Daoy (cell line): ENCODE measurements around the gene ADGRG7. TPM values are rescaled to one million over a fixed set of nuclear protein-coding genes. Genes with fewer than 3 reads are reported as not detected.

Source experiments
- DNase-seq: peaks from one replicate; pipeline ENCODE4 v3.0.0-alpha.2; 2015; ENCODE audit warnings: low read depth
- total RNA-seq: library from RNA; depleted of rRNA; stranded (reverse); fragments of >200 nt; shearing (Covaris generic); gene quantifications from 2 replicates; pipeline ENCODE4 v1.2.3, GENCODE V29; 2014; rRNA removed

The ADGRG7 gene
- total RNA-seq, 1 experiment from 2014 or later: not detected

DNA sequence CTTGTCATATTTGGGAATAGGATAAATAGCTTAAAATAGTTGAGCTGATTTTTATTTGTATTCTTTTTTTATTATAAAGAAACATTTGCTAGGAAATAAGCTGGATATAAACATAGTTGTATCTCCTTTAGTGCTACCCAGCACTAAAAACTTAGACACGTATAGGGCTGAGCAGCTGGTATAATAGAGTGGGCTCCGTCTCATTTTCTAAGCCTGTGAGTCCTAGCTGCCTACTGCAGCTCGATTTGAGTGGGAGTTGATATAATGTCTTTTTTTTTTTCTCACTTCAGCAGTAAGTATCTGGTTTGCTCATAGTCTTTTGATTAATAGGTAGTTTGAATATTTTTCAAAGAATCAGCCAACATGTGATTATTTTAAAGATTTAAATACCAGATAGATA lies 134.1 kb downstream of the ADGRG7 start:
- no peak for DNase-seq

DNA sequence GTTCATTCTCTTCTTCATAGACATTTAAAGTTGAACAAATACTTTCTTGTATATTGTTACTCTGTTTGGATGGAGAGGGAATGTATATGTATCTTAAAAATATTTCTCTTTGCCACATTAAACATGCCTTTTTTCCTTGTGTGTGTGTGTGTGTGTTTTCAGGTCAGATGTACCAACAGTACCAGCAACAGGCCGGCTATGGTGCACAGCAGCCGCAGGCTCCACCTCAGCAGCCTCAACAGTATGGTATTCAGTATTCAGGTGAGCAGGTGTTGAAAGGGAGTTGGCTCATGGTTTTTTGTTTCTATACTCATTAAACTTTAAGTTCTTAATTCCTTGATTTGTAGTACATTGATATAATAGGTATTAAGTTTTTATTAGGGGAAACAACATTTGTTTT lies 135.3 kb downstream of the ADGRG7 start:
- no peak for DNase-seq

Other genes with a start within 250 kb of the ADGRG7 start
- 103 and 107 TPM in 2 replicates for gene TOMM70, start 208.5 kb upstream of the ADGRG7 start, total RNA-seq
- gene LNP1, start 208.1 kb upstream of the ADGRG7 start, total RNA-seq: 7.1 and 8.3 TPM in 2 replicates
- gene TMEM45A, start 117.0 kb upstream of the ADGRG7 start, total RNA-seq: 24.5 and 26.9 TPM in 2 replicates
- gene TFG, start 99.9 kb downstream of the ADGRG7 start, total RNA-seq: 97.8 and 107 TPM in 2 replicates